ENCODE data around the gene PRXL2B.
A peak's percentile ranks its signal among the peaks of the same experiment; 100 is the strongest.
"Not testable (repeated sequence)": the region's sequence is repeated elsewhere in the genome, so short reads cannot be mapped to it uniquely, and the experiment has no call there.

The PRXL2B gene

GRCh38 chr1:2586154-2587070, at the start of gene PRXL2B:
TSS of gene PRXL2B (plus strand) at chr1:2586777. CDS start at chr1:2586886, 109 bp downstream.
- peak; percentile 100 for DNase-seq (ENCODE audit: low spot score)

GRCh38 chr1:2537784-2538115, 48.8 kb upstream of the PRXL2B start:
- no peak for DNase-seq (ENCODE audit: low spot score)

GRCh38 chr1:2538376-2538775, 48.2 kb upstream of the PRXL2B start:
- no peak for DNase-seq (ENCODE audit: low spot score)

- DNase-seq (ENCODE audit: low spot score): no peak
These were observed 47.7 kb upstream of the PRXL2B start for GRCh38 chr1:2538872-2539271.

GRCh38 chr1:2539312-2539907, 47.2 kb upstream of the PRXL2B start:
- no peak for DNase-seq (ENCODE audit: low spot score)

GRCh38 chr1:2540816-2541492, 45.6 kb upstream of the PRXL2B start:
- no peak for DNase-seq (ENCODE audit: low spot score)

- no peak for DNase-seq (ENCODE audit: low spot score)
These were observed 44.8 kb upstream of the PRXL2B start for GRCh38 chr1:2541619-2542245.

GRCh38 chr1:2542246-2542915, 44.2 kb upstream of the PRXL2B start:
- DNase-seq (ENCODE audit: low spot score): no peak

- peak; percentile 54 for DNase-seq (ENCODE audit: low spot score)
These were observed 43.0 kb upstream of the PRXL2B start for GRCh38 chr1:2543543-2544092.

- DNase-seq (ENCODE audit: low spot score): no peak
These were observed 42.3 kb upstream of the PRXL2B start for GRCh38 chr1:2544093-2544874.

- DNase-seq (ENCODE audit: low spot score): no peak
These were observed 41.5 kb upstream of the PRXL2B start for GRCh38 chr1:2544875-2545640.

- DNase-seq (ENCODE audit: low spot score): peak; percentile 96
These were observed 40.6 kb upstream of the PRXL2B start for GRCh38 chr1:2545754-2546514.

- DNase-seq (ENCODE audit: low spot score): peak; percentile 93
These were observed 39.9 kb upstream of the PRXL2B start for GRCh38 chr1:2546515-2547209.

GRCh38 chr1:2547210-2548067, 39.1 kb upstream of the PRXL2B start:
- DNase-seq (ENCODE audit: low spot score): no peak

- peak; percentile 91 for DNase-seq (ENCODE audit: low spot score)
These were observed 38.4 kb upstream of the PRXL2B start for GRCh38 chr1:2548068-2548589.

- not testable (repeated sequence) for DNase-seq (ENCODE audit: low spot score)
These were observed 37.1 kb upstream of the PRXL2B start for GRCh38 chr1:2549367-2550029.
